DND-41 (cell line): Measurements from ENCODE around the gene ATP6V0E1.

Experiments used
- ATAC-seq: fragments of 200-7000 bp; cut with Tn5 transposase; 3 replicates; pipeline ENCODE4 v1.9.1; 2021; ENCODE audit warnings: low read depth; ENCODE audit not compliant: insufficient read depth
- DNase-seq: peaks from one replicate; pipeline ENCODE4 v3.0.0-alpha.2; 2020
- H2AFZ ChIP-seq: 2 replicates; pipeline ENCODE4 v1.6.0; 2012; ENCODE audit warnings: low read depth, low read length
- H3K27ac ChIP-seq: 2 replicates; pipeline ENCODE4 v1.5.1; 2012; ENCODE audit warnings: low read length, inconsistent platforms
- H3K27me3 ChIP-seq: fragments of 200-600 bp; sonication (generic); 2 replicates; pipeline ENCODE4 v1.6.0; 2012; ENCODE audit warnings: low read length, mild to moderate bottlenecking, inconsistent platforms; ENCODE audit not compliant: insufficient read depth, poor library complexity
- H3K36me3 ChIP-seq: 2 replicates; pipeline ENCODE4 v1.5.1; 2012; ENCODE audit warnings: low read length, inconsistent platforms; ENCODE audit not compliant: insufficient read depth
- H3K4me1 ChIP-seq: 2 replicates; pipeline ENCODE4 v1.5.1; 2012; ENCODE audit warnings: mild to moderate bottlenecking, low read length; ENCODE audit not compliant: insufficient read depth
- H3K4me2 ChIP-seq: 2 replicates; pipeline ENCODE4 v1.6.0; 2012; ENCODE audit warnings: mild to moderate bottlenecking, moderate library complexity, low read length, inconsistent platforms; ENCODE audit not compliant: insufficient read depth
- H3K4me3 ChIP-seq, 2 experiments: fragments of 200-600 bp in 1 of 2; shearing (Covaris generic) in 1 of 2; 2 replicates each; pipeline ENCODE4 v1.5.1; 2012 to 2016; ENCODE audit warnings: inconsistent platforms in 2 of 2, low read length in 2 of 2, mild to moderate bottlenecking in 2 of 2, low read depth in 1 of 2, moderate library complexity in 1 of 2
- H3K79me2 ChIP-seq: 2 replicates; pipeline ENCODE4 v1.6.0; 2012; ENCODE audit warnings: low read length, inconsistent platforms; ENCODE audit not compliant: insufficient read depth
- H3K9ac ChIP-seq: 2 replicates; pipeline ENCODE4 v1.6.0; 2012; ENCODE audit warnings: low read depth, mild to moderate bottlenecking, inconsistent platforms, low read length, moderate library complexity
- H3K9me3 ChIP-seq: 2 replicates; pipeline ENCODE4 v1.5.1; 2012; ENCODE audit warnings: low read length, moderate library complexity, mild to moderate bottlenecking, inconsistent platforms; ENCODE audit not compliant: insufficient read depth, severe bottlenecking
- H4K20me1 ChIP-seq: 2 replicates; pipeline ENCODE4 v1.6.0; 2012; ENCODE audit warnings: low read length; ENCODE audit not compliant: insufficient read depth
- CTCF ChIP-seq: IDR thresholded peaks from 2 replicates; pipeline ENCODE4 v1.5.1; 2012; ENCODE audit warnings: borderline replicate concordance, low read length, moderate library complexity, mild to moderate bottlenecking; ENCODE audit not compliant: poor library complexity, severe bottlenecking; ENCODE audit errors: extremely low read depth
- EZH2 ChIP-seq: IDR thresholded peaks from 3 replicates; pipeline ENCODE4 v1.6.1; 2012; ENCODE audit warnings: borderline replicate concordance, low read depth, mild to moderate bottlenecking, moderate library complexity, low read length, inconsistent platforms; ENCODE audit not compliant: severe bottlenecking

The ATP6V0E1 gene

DNA sequence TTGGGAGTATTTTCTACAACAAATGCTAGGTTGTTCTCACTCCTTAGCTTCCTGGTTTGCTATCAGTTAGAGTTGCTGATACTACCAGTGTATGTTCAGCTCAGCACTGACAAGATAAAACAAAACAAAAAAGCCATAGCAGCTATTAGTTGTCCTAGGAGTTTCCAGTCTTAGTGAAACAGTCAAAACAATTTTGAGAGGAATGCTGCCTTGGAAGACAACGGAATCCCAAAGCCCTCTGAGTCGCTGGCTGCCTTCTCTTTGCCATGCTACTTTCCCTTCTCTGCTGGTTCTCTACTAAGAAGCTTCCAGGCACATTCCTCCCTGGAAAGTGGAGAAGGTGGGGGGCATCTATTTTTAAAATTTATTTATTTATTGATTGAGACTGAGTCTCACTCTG, 67.2 kb downstream of the ATP6V0E1 start:
- Histone ChIP-seq H3K4me2 (no peak overlapping the region), H2AFZ (no peak overlapping the region), H3K4me1 (peaks cover 9% of the 10 kb centered on the region), H3K27ac (no peak overlapping the region), H3K9ac (no peak overlapping the region), H3K9me3 (no peaks in the 10 kb centered on the region), H3K79me2 (no peaks in the 10 kb centered on the region), H4K20me1 (no peaks in the 10 kb centered on the region), H3K4me3 (no peak overlapping the region), H3K27me3 (no peaks in the 10 kb centered on the region), H3K36me3 (no peaks in the 10 kb centered on the region)
- no peak for TF ChIP-seq CTCF
- no peak for TF ChIP-seq EZH2
- ATAC-seq (no peak), DNase-seq (no peak)

DNA sequence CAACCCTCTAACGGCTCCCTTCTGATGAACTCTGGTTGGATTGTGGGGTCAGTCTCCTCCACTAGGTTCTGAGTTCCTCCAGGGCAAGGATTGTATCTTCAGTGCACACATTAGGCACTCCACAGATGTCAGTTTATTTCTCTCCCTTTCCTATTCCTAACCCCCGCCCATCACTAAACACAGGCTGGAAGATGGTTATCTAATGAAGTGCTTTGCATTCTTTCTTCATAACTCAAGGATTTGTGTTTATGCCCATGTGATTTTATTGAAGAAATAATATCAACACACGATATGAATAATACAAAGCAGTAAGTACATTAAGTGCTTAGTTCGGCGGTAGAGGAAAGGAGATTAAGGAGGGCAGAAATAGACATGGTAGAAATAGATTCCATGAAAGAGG, 68.2 kb downstream of the ATP6V0E1 start:
- H3K9me3 ChIP-seq, result no peaks in the 10 kb centered on the region
- TF ChIP-seq EZH2 (no peak), CTCF (no peak)
- no peak overlapping the region for H3K27ac ChIP-seq
- ATAC-seq (no peak), DNase-seq (no peak)
- H4K20me1 ChIP-seq, result peaks cover 3% of the 10 kb centered on the region; the same call in 1 of the 2 replicates
- no peak overlapping the region for H2AFZ ChIP-seq
- no peaks in the 10 kb centered on the region for H3K79me2 ChIP-seq
- H3K4me2 ChIP-seq, result no peak overlapping the region
- H3K9ac ChIP-seq, result no peak overlapping the region
- H3K36me3 ChIP-seq, result no peaks in the 10 kb centered on the region
- H3K4me3 ChIP-seq, result no peak overlapping the region
- H3K27me3 ChIP-seq, result no peaks in the 10 kb centered on the region
- peaks cover 9% of the 10 kb centered on the region for H3K4me1 ChIP-seq

DNA sequence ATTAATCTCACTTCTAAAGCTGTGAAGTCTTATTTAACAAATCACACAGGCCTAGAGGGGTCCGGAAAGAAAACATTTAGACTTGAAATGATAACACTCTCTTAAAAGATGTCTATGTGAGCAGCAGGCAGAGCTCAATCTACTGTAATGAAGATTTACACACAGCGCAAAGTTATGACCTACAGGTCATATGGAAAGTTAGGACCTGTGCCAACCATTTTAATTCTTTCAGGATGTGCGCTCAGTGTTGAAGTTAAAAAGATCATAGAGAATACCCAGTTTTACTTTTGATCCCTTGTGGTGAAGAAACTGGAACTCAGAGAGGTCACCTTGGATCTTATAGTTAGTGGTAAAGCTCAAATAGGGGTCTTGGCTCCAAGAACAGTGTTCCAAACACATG, 69.5 kb downstream of the ATP6V0E1 start:
- Histone ChIP-seq H3K9me3 (no peaks in the 10 kb centered on the region), H3K27ac (no peak overlapping the region), H3K4me1 (peaks cover 14% of the 10 kb centered on the region), H3K4me3 (no peak overlapping the region), H3K27me3 (no peaks in the 10 kb centered on the region), H4K20me1 (peaks cover 6% of the 10 kb centered on the region), H3K36me3 (no peaks in the 10 kb centered on the region; the same call in 1 of the 2 replicates), H3K79me2 (peaks cover 10% of the 10 kb centered on the region), H3K4me2 (no peak overlapping the region), H3K9ac (no peak overlapping the region), H2AFZ (no peak overlapping the region)
- no peak for TF ChIP-seq EZH2
- no peak for ATAC-seq
- no peak for DNase-seq

DNA sequence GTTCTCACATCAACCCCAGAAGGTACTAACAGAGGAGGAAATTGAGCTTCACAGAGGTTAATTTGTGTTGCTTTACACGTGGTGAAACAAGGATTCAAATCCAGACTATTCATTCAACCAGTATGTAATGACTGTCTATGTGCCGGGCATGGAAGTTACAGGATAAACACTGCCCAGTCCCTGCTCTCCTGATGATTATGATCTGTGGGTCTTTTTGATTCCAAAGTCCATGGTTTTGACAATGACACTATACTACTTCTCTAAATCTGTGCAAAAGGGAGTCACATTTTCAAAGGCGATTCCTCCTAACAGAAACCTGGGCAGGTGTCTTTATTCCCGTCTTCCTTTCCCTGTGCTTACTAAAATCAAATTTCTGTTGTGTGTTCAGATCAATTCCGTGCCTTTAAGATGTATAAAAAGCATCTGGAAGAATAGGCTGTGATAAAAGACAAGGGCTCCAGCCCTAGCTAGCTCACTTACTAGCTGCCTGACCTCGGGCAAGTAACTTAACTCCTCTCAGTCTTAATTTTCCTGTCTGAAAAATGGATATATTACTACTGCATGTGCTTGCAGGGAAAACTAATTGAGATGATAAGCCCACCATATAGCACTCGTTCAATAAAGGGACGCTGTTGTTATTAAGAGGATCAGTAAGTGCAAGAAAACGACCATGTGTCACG, 71.6 kb downstream of the ATP6V0E1 start:
- peak overlapping the region; percentile 68 for H3K27ac ChIP-seq
- TF ChIP-seq EZH2 (no peak), CTCF (no peak)

More for the DNA sequence above, 71.6 kb downstream of the ATP6V0E1 start:
- Histone ChIP-seq H3K27me3 (no peaks in the 10 kb centered on the region), H3K4me3 (peak overlapping the region; percentile 71 to 99; a peak in 3 of 4 replicates), H3K4me2 (peak overlapping the region; percentile 84), H3K4me1 (peaks cover 18% of the 10 kb centered on the region), H3K79me2 (peaks cover 26% of the 10 kb centered on the region), H3K9ac (peak overlapping the region; percentile 57), H2AFZ (peak overlapping the region; percentile 94), H3K36me3 (no peaks in the 10 kb centered on the region; the same call in 1 of the 2 replicates), H3K9me3 (no peaks in the 10 kb centered on the region), H4K20me1 (peaks cover 8% of the 10 kb centered on the region)
- DNase-seq, result no peak
- ATAC-seq, result no peak
